Calu3 (cell line): ENCODE data around the gene WNK1. TPM values are rescaled to one million over a fixed set of nuclear protein-coding genes. Genes with fewer than 3 reads are reported as not detected.

Source experiments
- BruUV-seq: library from RNA; stranded (reverse); fragments of 400-500 nt; replicated peaks from 2 replicates; lab custom pipeline; 2021; lab: Mats Ljungman, UMichigan
- CTCF ChIA-PET: fragments of 300-600 bp; sonication (Branson Sonifier 250); formaldehyde crosslinking; loops from one replicate; lab custom pipeline; 2022; ENCODE audit warnings: antibody characterized with exemption; lab: Charles Lee
- DNase-seq: peaks from one replicate; pipeline ENCODE4 v3.0.0; 2022
- H3K27ac Mint-ChIP-seq: one replicate; pipeline ENCODE4 v1.8.0; 2022; ENCODE audit warnings: mixed read lengths; ENCODE audit not compliant: unreplicated experiment
- H3K27me3 Mint-ChIP-seq: one replicate; pipeline ENCODE4 v1.8.0; 2022; ENCODE audit warnings: mixed read lengths; ENCODE audit not compliant: unreplicated experiment
- H3K36me3 Mint-ChIP-seq: one replicate; pipeline ENCODE4 v1.8.0; 2022; ENCODE audit warnings: mild to moderate bottlenecking, moderate library complexity, mixed read lengths; ENCODE audit not compliant: insufficient read depth, unreplicated experiment
- H3K4me1 Mint-ChIP-seq: one replicate; pipeline ENCODE4 v1.8.0; 2022; ENCODE audit warnings: mild to moderate bottlenecking, low read depth, mixed read lengths; ENCODE audit not compliant: unreplicated experiment
- H3K4me3 Mint-ChIP-seq: one replicate; pipeline ENCODE4 v1.8.0; 2022; ENCODE audit warnings: mild to moderate bottlenecking, low read depth, moderate library complexity, mixed read lengths; ENCODE audit not compliant: unreplicated experiment
- H3K9me3 Mint-ChIP-seq: one replicate; pipeline ENCODE4 v1.8.0; 2022; ENCODE audit warnings: low read depth, mixed read lengths; ENCODE audit not compliant: unreplicated experiment
- CTCF ChIP-seq: fragments of 200-600 bp; IDR thresholded peaks from one replicate; pipeline ENCODE4 v1.8.0; 2022; ENCODE audit warnings: antibody characterized with exemption; ENCODE audit not compliant: unreplicated experiment
- intact Hi-C: fragments of 100-400 bp; cut with micrococcal nuclease; formaldehyde crosslinking; loops from one replicate; pipeline ENCODE4 v1.10.0; 2022; ENCODE audit not compliant: unreplicated experiment
- total RNA-seq: library from RNA; stranded (reverse); gene quantifications from 2 replicates; pipeline ENCODE4 v1.2.3, GENCODE V29; 2022

WNK1 gene
- total RNA-seq, 1 experiment from 2014 or later, result 107 TPM

GRCh38 chr12:904010-904414 lies 151.6 kb downstream of the WNK1 start:
- no peak overlapping the region for H3K27ac Mint-ChIP-seq
- DNase-seq, result no peak
- BruUV-seq, result no TSS peak
- intact Hi-C loops, result no loop called here
- no peaks in the 10 kb centered on the region for H3K4me1 Mint-ChIP-seq
- CTCF ChIA-PET, result no interaction called here
- no peaks in the 10 kb centered on the region for H3K27me3 Mint-ChIP-seq
- peaks cover 35% of the 10 kb centered on the region for H3K36me3 Mint-ChIP-seq
- no peak for TF ChIP-seq CTCF
- no peak overlapping the region for H3K4me3 Mint-ChIP-seq
- no peaks in the 10 kb centered on the region for H3K9me3 Mint-ChIP-seq

- H3K36me3 Mint-ChIP-seq, result peaks cover 40% of the 10 kb centered on the region
- H3K27ac Mint-ChIP-seq, result peak overlapping the region; percentile 10
- H3K9me3 Mint-ChIP-seq, result no peaks in the 10 kb centered on the region
- no peak for TF ChIP-seq CTCF
- BruUV-seq, result no TSS peak
- H3K27me3 Mint-ChIP-seq, result no peaks in the 10 kb centered on the region
- CTCF ChIA-PET, result interaction anchor here (0.6 to 1.5 kb wide), 4 partner anchors 9 to 296 kb away, joined by 3 to 5 read pairs (median 4); partner anchors contain the start of gene RAD52
- no peak for DNase-seq
- H3K4me1 Mint-ChIP-seq, result peaks cover 8% of the 10 kb centered on the region
- H3K4me3 Mint-ChIP-seq, result no peak overlapping the region
- intact Hi-C loops, result no loop called here
Observed at GRCh38 chr12:905261-906031, 153.1 kb downstream of the WNK1 start.

- peaks cover 8% of the 10 kb centered on the region for H3K4me1 Mint-ChIP-seq
- H3K36me3 Mint-ChIP-seq, result peaks cover 40% of the 10 kb centered on the region
- no peaks in the 10 kb centered on the region for H3K9me3 Mint-ChIP-seq
- H3K27ac Mint-ChIP-seq, result no peak overlapping the region
- DNase-seq, result no peak
- no peak overlapping the region for H3K4me3 Mint-ChIP-seq
- intact Hi-C loops, result no loop called here
- no peak for TF ChIP-seq CTCF
- H3K27me3 Mint-ChIP-seq, result no peaks in the 10 kb centered on the region
- no TSS peak for BruUV-seq
- CTCF ChIA-PET, result interaction anchor here (1.4 to 1.5 kb wide), 2 partner anchors 9 to 43 kb away, joined by 3 to 5 read pairs; partner anchors contain the start of gene RAD52
Observed at GRCh38 chr12:906062-906585, 153.7 kb downstream of the WNK1 start.

GRCh38 chr12:907413-908185 lies 155.2 kb downstream of the WNK1 start:
- Mint-ChIP-seq H3K27me3 (no peaks in the 10 kb centered on the region), H3K36me3 (peaks cover 41% of the 10 kb centered on the region), H3K4me1 (peaks cover 8% of the 10 kb centered on the region), H3K9me3 (no peaks in the 10 kb centered on the region), H3K27ac (no peak overlapping the region), H3K4me3 (no peak overlapping the region)
- no peak for TF ChIP-seq CTCF
- DNase-seq, result no peak
- CTCF ChIA-PET, result interaction anchor here (0.7 kb wide), 1 partner anchor 622 kb away, joined by 3 read pairs; no protein-coding TSS in a partner anchor
- BruUV-seq, result no TSS peak
- intact Hi-C loops, result no loop called here
